ENCODE measurements around the gene FARS2. TPM values are rescaled to one million over a fixed set of nuclear protein-coding genes. Genes with fewer than 3 reads are reported as not detected.

FARS2 gene
- total and polyA plus RNA-seq, 10 donors = 9.0 to 27.4 (median 19.8) TPM

DNA sequence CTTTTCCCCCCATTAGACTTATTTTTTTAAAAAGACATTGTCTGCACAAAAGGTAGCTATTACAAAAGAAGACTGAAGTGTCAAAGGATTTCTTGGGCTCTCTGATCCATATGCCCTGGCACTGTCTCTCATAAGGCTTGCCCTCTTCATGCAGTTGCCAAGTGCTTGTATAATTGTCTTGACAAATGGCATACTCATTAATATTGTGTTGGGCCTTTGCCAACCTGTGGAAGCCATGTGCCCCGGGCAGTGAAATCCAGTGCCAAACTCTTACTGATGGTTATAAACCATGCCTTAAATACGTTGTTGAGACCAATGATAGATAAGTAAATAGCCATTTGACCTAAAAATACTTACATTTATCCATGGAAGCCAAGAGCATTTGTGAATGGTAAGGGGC lies 98.1 kb downstream of the FARS2 start:
- DNase-seq = no peak
- WGBS, 5 donors = 84 to 91% (median 86%) methylated on average over 2 of the region's 2 CpGs
- TF ChIP-seq CTCF (IDR thresholded peaks at IDR 0.05 in 8 of 11, conservative IDR thresholded peaks at IDR 0.05 in 3 of 11) (no peak), POLR2A (IDR thresholded peaks at IDR 0.05) (no peak), POLR2AphosphoS5 (IDR thresholded peaks at IDR 0.05) (no peak)
- no peaks in the 10 kb centered on the region for H3K9me3 ChIP-seq
- peaks cover 0 to 6% (median 0%) of the 10 kb centered on the region in 6 donors for H3K4me1 ChIP-seq
- H3K27ac ChIP-seq = no peak overlapping the region
- H3K27me3 ChIP-seq (replicated peaks in 1 of 7) = no peaks in the 10 kb centered on the region
- intact Hi-C loops (cut with DNase I; ENCODE audit: low total_unique reads) = no loop called here
- H3K4me3 ChIP-seq = no peak overlapping the region
- no peaks in the 10 kb centered on the region for H3K36me3 ChIP-seq

DNA sequence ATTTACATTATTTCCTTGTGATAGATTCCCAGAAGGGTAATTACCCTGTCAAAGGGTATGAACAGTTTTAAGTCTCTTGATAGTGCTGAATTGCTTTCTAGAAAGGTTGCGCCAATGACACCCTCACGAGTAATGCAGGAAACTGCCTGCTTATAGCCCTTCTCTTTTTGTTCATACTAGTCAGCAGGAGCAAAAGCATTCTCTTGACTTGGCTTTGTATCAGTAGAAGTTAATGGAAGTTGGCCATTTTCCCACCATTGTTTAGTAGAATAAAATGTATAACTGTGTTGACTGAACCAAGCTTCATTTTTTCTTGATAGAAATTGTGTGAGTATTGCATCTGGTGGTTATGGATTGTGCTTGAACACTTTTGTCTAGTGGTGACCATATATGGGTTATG lies 100.1 kb downstream of the FARS2 start:
- no peak overlapping the region for H3K4me3 ChIP-seq
- WGBS, 5 donors = 66 to 81% (median 72%) methylated on average over 2 of the region's 2 CpGs

DNA sequence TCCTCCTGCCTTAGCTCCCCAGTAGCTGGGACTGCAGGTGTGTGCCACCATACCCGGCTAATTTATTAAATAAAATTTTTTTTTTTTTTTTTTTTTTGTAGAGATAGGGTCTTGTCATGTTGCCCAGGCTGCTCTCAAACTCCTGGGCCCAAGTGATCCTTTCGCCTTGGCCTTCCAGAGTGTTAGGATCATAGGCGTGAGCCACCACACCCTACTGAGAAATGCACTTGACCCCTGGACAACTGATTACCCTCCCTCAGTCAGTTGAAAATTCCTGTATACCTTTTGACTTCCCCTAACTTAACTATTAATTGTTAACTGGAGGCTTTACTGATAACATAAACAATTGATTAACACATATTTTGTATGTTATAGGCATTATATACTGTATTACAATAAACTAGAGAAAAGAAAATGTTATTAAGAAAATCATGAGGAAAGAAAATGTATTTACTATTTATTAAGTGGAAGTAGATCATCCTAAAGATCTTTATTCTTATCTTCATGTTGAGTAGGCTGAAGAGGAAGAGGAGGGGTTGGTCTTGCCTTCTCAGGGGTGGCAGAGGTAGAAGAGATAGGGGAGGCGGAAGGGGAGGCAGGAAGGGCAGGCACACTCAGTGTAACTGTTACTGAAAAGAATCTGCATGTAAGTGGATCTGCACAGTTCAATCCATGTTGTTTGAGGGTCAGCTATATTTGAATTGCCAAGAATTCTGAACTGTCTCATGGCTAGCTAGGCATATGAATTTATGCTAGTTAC lies 104.3 kb downstream of the FARS2 start:
- H3K9me3 ChIP-seq = no peaks in the 10 kb centered on the region
- TF ChIP-seq POLR2A (IDR thresholded peaks at IDR 0.05) (no peak), POLR2AphosphoS5 (IDR thresholded peaks at IDR 0.05) (no peak), CTCF (IDR thresholded peaks at IDR 0.05 in 8 of 11, conservative IDR thresholded peaks at IDR 0.05 in 3 of 11) (no peak)
- H3K36me3 ChIP-seq = peaks cover 0 to 24% (median 7%) of the 10 kb centered on the region in 6 donors
- 76 to 90% (median 80%) methylated on average over 4 of the region's 4 CpGs for WGBS, 5 donors
- no peak overlapping the region for H3K4me3 ChIP-seq
- no peak overlapping the region for H3K27ac ChIP-seq
- DNase-seq = no peak
- H3K4me1 ChIP-seq = peaks cover 0 to 6% (median 0%) of the 10 kb centered on the region in 6 donors
- no peaks in the 10 kb centered on the region for H3K27me3 ChIP-seq (replicated peaks in 1 of 7)
- intact Hi-C loops (cut with DNase I; ENCODE audit: low total_unique reads) = no loop called here

More for the DNA sequence above, 100.1 kb downstream of the FARS2 start:
- H3K27me3 ChIP-seq (replicated peaks in 1 of 7) = no peaks in the 10 kb centered on the region
- H3K4me1 ChIP-seq = peaks cover 0 to 6% (median 0%) of the 10 kb centered on the region in 6 donors
- H3K9me3 ChIP-seq = no peaks in the 10 kb centered on the region
- no peak for TF ChIP-seq POLR2AphosphoS5 (IDR thresholded peaks at IDR 0.05)
- no peak for TF ChIP-seq CTCF (IDR thresholded peaks at IDR 0.05 in 8 of 11, conservative IDR thresholded peaks at IDR 0.05 in 3 of 11)
- no peak for TF ChIP-seq POLR2A (IDR thresholded peaks at IDR 0.05)
- DNase-seq = no peak
- intact Hi-C loops (cut with DNase I; ENCODE audit: low total_unique reads) = no loop called here
- H3K27ac ChIP-seq = no peak overlapping the region
- no peaks in the 10 kb centered on the region for H3K36me3 ChIP-seq

- WGBS, 5 donors = 64 to 97% (median 91%) methylated on average over 3 of the region's 3 CpGs
- Histone ChIP-seq H3K4me3 (no peak overlapping the region), H3K27ac (no peak overlapping the region), H3K9me3 (no peaks in the 10 kb centered on the region), H3K36me3 (peaks cover 0 to 24% (median 7%) of the 10 kb centered on the region in 6 donors), H3K27me3 (replicated peaks in 1 of 7) (no peaks in the 10 kb centered on the region), H3K4me1 (no peaks in the 10 kb centered on the region)
- no peak for DNase-seq
- TF ChIP-seq POLR2A (IDR thresholded peaks at IDR 0.05) = no peak
- intact Hi-C loops (cut with DNase I; ENCODE audit: low total_unique reads) = no loop called here
These were observed 105.6 kb downstream of the FARS2 start for GRCh38 chr6:5366941-5367340.

Data from spleen (tissue), 11 donors.